ENCODE measurements around the gene SUSD3.
A peak's percentile ranks its signal among the peaks of the same experiment; 100 is the strongest.

The SUSD3 gene

GRCh38 chr9:93053781-93054331 lies 4.6 kb upstream of the SUSD3 start:
- no peak for DNase-seq

GRCh38 chr9:93054758-93055704 lies 3.5 kb upstream of the SUSD3 start:
- DNase-seq, result no peak

DNA sequence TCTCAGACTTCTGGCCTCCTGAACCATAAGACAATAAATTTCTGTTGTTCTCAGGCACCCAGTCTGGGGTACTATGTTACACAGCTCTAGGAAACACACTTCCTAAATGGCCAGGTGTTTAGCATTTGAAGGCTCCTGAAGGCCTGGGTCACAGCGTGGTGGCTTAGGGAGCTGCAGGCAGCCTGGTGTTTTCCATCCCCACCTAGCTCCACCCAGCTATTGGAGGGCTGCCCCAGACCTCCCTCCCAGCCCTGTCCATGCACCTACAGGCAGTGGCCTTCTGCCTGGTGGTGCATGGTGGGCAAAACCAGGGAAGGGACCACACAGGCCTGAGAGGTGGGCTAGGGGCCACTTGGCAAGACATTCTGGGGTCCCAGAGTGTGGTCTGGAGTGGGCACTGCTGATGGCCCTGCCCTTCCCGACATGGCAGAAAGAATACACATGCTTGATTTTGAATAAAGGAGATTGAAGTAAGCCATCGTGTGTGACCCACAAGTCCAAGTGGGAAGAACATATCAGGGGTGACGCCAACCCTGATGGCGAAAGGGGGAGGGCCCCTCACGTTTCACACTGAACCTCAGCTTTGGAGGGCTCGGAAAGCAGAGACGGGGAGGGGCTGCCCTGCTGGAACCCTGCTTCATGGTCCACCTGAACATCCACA lies 1.3 kb upstream of the SUSD3 start:
- DNase-seq, result no peak

DNA sequence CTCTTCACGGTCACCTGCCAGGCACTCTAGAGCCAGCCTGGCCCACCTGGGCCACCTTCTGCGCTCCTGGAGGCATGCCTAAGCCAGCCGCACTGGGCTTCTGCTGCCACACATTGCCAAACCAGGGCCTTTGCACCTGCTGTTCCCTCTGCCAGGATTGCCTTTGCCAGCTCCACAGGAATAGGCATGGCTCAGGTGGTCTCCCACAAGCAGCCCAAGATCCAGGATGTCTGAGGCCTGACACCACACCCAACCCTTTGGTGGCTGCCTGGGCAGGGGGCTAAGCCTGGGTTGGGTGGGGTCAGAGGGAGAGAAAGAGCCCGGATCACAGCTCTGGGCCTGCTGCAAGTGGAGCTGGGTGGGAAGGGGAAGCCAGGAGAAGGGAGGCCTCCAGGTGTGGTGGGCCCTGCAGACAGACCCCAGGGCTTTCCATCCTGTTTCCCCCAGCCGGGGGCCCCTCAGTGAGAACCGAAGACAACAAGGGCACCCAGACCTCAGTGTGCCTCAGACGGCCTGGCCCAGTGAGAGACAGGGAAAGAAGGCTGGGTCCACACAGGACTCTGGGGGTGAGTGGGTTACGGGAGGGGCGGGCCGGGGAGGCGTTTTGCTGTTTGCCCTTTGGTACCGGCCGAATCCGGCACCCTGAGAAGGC lies 672 bp upstream of the SUSD3 start:
- DNase-seq, result no peak

- DNase-seq, result peak; percentile 17
These were observed 662 bp downstream of the SUSD3 start for GRCh38 chr9:93059011-93059714.

DNA sequence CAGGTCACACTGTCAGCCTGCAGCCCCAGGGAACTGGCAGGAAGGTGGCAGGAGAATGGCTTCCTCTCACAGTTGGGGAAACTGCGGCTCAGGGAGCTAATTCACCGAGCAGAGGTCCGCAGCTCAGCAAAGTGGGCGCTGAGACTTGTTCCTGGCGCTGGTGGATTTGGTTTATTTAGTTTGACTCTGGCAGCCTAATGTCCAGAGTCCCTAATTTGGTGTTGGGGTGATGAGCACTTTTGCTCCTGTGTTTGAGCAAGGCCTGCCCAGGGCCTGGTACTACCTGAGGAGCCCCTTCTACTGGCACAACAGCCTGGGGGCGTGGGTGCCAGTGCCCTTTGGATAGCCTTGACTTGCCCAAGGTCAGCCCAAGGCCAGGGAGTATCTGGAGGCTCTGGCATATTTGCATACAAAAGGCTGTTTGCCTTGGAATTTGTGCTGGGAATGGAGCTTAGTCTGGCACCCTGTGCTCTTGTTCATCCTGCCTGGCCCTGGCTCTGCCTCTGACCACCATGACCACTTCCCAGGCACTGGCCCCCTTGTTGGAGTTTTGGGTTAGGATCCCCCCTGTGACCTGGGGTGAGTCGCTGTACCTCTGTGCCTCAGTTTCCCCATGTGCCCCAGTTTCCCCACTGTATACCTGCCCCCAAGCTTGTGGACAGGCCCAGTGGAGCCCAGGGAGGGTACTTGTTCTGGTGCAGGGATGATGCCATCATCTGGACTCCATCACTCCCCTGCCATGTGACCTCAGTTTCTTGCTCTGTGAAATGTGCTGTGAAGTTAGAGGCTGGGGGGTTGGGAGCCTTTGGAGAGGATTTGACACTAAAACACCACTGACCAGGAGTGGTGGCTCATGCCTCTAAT lies 1.4 kb downstream of the SUSD3 start:
- DNase-seq, result no peak

DNA sequence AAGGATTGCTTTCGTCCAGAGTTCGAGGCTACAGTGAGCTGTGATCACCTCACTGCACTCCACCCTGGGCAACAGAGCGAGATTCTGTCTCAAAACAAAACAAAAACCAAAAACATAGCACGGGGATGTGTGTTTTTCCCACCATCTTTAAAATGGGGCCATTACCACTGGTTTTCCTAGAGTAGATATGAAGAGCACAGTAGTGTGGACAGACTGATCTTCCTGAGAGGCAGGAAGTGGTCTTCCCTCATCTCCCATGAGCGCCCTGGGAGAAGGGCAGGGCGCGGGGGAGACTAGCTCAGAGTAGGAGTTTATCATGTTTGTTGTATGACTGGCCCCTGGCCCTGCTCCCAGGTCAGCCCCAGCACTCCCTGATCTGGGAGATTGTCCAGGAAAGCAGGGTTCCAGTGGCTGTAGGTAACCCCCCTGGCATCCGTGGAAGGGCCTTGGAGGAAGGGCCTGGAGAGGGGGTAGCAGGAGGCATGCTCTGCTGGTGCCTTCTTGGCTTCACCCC lies 2.3 kb downstream of the SUSD3 start:
- DNase-seq, result no peak

GRCh38 chr9:93061260-93061751 lies 2.8 kb downstream of the SUSD3 start:
- DNase-seq, result no peak

GRCh38 chr9:93061791-93062763 lies 3.6 kb downstream of the SUSD3 start:
- no peak for DNase-seq

DNA sequence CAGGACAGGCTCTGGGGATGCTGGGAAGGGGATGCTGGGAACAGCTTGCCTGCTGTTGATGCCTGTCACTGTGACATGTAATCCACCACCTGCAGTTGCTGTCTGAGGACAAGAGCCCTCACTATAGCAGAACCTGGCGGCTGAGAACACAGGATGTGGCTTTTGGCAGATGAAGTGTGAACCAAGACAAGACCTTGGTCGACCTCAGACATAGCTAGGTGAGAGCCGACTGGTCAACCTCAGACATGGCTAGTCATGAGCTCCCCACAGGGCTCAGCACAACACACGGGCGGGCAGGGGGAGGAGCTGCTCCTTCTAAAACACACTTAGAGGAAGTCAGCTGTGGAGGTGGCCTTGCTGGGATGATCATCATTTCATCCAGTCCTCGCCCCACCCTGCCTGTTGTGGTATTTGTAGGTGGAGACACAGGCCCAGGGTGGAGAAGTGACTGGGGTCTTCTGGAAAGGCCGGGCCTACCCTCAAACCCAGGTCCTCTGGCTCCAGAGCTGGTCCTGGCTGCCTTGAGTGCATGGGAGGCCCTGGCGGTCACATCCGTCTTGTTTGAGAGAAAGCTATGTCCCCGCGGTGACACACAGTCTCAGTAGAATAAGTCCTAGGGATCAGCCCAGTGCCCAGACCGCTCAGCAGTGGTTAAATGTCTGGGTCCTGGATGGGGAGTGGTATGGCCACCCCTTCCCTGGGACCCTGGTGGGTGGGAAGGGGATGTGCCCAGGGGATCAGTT lies 6.1 kb downstream of the SUSD3 start:
- peak; percentile 60 for DNase-seq

DNA sequence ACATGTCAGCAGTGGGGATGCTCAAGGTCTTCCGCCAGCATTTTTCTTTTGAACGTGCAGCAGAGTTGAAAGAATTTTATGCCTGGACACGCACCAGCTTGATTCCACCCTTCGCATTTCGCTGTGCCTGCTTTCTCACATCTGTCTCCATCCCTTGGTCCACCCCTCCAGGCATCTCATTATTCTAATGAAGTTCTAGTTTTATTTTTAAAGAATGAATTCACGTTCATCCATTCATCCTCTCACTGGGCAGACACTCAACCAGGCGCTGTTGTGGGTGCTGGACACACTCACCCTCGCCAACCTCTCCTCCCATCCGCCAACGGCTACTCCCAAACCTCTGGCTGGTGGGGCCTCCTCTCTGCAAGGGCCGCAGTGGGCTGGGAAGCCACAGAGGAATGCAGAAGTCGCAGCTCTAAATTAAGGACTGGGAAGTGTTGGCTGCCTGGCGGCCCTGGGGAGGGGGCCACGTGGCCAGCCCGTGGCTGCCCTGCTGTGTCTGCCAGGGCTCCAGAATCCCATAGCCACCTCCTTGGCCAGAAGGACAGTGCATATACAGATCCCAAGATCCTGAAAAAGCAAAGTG lies 6.7 kb downstream of the SUSD3 start:
- no peak for DNase-seq

GRCh38 chr9:93066978-93067603 lies 8.6 kb downstream of the SUSD3 start:
- no peak for DNase-seq

DNA sequence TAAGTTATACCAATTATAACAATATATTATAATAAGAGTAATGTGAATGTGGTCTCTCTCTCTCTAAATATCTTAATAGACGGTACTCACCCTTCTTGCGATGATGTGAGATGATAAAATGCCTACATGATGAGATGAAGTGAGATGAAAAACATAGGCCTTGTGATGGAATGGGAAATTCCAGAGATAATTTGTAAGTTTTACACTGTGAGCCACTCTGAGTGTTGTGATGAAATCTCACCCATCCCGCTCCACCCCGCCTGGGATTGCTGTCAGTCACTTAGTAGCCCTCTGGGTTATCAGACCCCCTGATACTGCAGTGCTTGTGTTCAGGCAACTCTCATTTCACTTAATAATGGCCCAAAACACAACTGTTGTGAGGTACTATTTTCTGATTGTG lies 10.5 kb downstream of the SUSD3 start:
- no peak for DNase-seq

DNA sequence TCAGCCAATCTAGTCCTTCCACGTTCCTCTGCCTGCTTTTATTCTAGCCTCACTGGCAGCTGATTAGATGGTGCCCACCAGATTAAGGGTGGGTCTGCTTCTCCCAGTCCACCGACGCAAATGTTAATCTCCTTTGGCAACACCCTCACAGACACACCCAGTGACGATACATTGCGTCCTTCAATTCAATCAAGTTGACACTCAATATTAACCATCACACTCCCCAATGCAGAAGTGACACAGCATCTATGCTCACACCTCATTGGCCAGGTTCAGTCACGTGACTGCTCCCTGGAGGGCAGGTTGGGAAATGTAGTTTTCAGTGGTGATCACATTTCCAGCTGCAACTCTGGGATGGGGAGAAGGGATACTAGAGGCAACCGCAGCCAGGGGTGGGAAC lies 13.0 kb downstream of the SUSD3 start:
- DNase-seq, result no peak

- no peak for DNase-seq
These were observed 13.9 kb downstream of the SUSD3 start for GRCh38 chr9:93072383-93072795.

DNA sequence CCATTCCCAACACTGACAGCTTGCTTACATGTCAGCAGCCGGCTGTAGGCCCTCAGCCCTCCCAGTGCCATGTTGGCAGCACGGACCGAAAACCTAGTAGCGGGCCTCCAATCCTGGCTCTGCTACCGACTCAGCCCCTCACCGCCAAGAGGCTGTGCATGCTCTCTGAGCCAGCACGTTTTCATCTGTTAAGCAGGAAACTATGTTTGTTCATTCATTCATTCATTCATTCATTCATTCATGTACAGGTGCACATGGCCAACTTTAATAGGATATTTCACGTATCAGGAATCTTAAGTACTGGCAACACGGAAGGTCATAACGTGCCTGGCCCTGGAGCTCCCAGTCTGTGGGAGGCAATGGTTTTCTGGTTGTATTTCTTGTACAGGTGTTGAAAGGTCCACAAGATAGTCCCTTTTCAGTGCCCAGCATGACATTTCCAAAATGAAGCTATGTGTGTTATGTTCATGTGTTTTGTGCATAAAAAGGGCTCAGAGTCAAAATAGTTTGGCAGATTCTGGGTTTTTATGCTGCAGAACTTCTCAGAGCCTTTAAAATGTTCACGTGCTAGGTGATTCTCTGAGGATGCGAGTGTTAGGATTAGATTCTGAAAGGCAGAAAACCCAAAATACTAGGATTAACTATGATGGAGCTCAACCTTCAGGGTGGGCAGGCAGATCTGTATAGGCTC lies 17.7 kb downstream of the SUSD3 start:
- no peak for DNase-seq

DNA sequence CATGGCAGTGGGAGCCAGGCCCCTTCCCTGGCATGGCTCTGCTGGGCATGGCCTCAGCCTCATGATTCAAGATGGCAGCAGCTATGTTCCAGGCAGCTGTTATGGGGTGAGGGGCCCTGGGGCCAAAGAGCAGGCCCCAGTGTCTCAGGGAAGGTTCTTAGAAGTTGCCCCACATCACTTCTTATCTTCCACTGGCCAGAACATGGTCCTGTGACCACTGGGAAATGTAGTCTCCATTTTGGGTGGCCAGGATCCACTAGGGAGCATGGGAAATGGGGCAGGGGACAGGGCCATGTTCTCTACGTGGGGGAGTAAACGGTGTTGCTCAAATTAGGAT lies 18.3 kb downstream of the SUSD3 start:
- no peak for DNase-seq

GRCh38 chr9:93077367-93077766 lies 18.9 kb downstream of the SUSD3 start:
- DNase-seq, result no peak

Data from effector CD8-positive, alpha-beta T cell (primary cell).